ENCODE data around the gene PDZRN4.

The PDZRN4 gene

DNA sequence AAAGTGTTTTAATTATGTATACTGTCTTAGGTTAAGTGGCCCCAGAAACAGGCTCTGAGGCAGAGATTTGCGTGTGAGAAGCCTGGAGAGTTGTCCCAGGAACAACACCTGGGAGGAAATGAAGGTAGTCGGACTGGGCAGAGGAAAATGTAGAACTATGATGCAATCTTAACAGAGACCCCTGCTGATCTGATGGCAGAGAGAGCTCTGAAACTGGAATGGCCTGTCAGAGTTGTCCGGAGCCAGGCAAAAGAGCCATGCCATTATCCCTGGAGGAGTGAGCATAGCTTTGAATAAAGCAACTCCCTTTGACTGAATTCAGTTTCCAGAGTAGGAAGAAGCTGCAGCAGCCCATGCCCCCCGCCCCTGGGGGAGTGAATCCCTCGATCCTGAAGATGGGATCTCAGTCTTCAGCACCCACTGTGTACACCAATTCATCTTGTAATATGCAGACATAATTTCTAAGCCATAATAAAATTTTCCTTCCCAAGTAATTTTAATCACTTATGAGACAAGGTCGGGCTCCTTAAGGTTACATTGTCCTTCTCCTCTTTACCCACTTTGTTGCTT is 264.8 kb downstream of the PDZRN4 start:
- FAIRE-seq (no peak), DNase-seq (ENCODE audit: low spot score) (no peak)

DNA sequence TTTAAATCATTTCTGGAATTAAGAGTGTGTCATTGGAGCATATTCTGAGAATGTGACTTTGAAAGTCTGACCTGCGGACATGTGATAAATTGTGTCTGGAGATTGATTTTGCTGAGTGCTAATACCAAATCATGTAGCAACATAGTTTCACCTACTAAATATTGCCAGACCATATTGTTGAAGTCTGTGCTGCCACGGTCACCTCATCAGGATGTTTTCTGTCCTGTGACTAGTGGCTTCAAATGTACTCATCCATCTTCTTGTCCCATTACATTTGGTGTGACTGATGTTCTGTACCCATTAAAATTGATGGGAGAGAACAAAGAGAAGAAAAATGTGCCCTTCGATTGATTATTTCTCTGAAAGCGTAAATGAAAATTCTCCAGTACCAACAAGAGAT is 265.3 kb downstream of the PDZRN4 start:
- FAIRE-seq (peak; percentile 27), DNase-seq (ENCODE audit: low spot score) (no peak)

DNA sequence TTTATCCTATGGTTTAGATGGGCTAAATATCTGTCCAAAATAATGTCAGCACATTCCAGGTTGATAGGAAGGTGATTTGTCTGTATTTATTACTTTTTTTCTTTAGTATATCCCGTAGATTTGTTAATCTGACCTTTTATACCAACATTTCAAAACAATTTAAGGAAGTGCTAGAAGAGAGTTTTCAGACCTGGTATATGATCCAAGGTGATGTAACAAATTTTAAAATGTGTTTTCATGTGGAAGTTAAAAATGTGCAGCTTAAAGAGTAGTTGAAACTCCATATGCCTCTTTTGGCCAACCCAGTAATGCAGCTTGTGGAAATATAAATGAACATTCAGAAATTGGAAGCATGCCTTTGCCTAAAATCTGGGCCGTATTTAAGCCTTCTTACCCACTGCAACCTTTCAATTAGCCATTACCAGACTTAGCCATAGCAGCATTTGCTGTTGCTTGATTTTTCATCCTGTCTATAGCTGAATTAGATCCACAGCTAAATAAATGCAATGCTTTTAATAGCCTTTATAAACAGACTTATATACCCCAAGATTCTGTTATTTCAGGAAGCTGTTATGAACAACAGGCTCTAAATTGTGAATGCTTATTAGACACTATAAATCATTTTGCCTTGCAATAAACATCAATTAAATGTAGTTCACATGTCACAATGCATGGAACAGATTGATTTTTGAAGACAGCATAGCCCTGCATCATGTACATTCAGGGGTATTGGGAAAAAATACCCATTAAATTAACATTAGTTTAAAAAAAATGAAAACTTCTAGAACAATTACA is 271.2 kb downstream of the PDZRN4 start:
- FAIRE-seq = no peak
- no peak for DNase-seq (ENCODE audit: low spot score)

- DNase-seq (ENCODE audit: low spot score) (no peak), FAIRE-seq (no peak)
Observed at GRCh38 chr12:41459906-41460214, 271.7 kb downstream of the PDZRN4 start.

DNA sequence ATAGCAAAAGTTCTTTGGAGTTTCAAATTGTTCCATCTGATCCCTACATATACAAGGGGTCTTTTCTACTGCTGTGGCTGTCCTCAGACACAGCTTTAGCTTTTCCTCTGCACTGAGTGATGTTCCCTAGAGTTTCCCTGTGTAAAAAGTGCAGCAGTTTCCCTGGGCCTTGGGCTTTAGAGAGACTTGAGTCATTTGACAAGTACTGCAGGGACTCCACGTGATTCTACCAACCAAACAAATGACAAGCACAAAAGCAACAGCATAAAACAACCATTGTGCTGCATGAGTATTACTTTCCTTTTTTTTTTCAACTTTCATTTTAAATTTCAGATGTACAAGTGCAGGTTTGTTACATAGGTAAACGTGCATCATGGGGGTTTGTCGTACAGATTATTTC is 272.8 kb downstream of the PDZRN4 start:
- DNase-seq (ENCODE audit: low spot score) (no peak), FAIRE-seq (no peak)

DNA sequence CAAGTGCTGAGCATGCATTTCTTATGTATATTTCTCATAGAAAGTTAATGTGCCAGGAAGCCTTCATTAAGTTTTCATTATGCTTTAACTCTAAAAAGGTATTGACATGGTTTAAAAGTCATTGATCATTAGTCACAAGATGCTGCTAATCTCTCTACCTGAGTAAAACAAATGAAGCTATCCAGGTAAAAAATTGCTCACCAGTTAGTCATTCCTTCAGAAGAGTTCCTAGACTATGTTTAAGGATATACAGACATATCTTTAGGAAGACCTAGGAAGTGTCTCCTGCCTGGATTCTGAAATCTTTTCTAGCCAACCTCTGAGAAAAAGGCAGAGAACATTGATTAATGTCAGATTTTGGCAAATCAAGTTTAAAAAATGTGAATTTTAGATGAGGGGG is 274.2 kb downstream of the PDZRN4 start:
- no peak for DNase-seq (ENCODE audit: low spot score)
- FAIRE-seq = no peak

- no peak for FAIRE-seq
Observed at GRCh38 chr12:41465526-41465925, 277.4 kb downstream of the PDZRN4 start.

DNA sequence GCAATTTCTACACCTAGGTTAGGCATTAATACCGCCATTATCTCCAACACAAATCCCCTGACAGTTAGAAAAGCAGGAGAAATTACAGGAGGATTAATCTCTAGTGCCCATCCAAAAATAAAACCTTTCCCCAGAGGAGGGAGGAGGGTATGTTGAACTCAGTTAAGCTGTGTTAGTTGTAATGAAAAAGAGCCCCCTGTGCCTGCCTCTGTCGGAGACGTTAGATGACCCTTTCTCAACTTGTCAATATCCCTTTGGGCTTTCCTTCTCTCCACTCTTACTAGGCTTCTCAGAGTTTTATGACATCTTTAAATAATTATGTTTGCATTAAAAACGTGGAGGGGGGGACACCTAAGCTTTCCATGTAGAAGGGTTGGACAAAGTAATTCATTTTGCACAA is 278.2 kb downstream of the PDZRN4 start:
- DNase-seq (ENCODE audit: low spot score) = no peak
- FAIRE-seq = no peak

More at GRCh38 chr12:41465526-41465925, 277.4 kb downstream of the PDZRN4 start:
- no peak for DNase-seq (ENCODE audit: low spot score)

GRCh38 chr12:41466802-41467201 is 278.7 kb downstream of the PDZRN4 start:
- FAIRE-seq (no peak), DNase-seq (ENCODE audit: low spot score) (no peak)

GRCh38 chr12:41467591-41468325 is 279.6 kb downstream of the PDZRN4 start:
- DNase-seq (ENCODE audit: low spot score) (no peak), FAIRE-seq (no peak)

DNA sequence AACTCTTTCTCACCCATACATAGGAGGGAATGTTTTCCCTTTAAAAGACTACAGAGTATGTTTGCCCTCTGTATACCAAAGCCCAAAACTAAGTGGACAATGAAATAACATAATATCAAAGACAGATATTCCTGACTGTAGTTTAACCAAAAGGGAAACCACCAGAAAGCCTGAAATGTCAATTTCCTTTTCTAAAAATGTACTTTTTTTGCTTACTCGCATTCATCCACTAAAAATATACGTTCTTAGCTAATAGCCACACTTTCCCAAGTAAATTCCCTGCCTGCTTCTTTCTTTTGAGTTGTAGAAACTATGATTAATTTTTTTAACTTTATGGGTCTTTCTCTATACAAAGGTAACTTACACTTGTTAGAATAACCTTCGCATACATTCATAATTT is 280.2 kb downstream of the PDZRN4 start:
- DNase-seq (ENCODE audit: low spot score) (no peak), FAIRE-seq (no peak)

GRCh38 chr12:41468756-41469155 is 280.6 kb downstream of the PDZRN4 start:
- DNase-seq (ENCODE audit: low spot score) (no peak), FAIRE-seq (no peak)

DNA sequence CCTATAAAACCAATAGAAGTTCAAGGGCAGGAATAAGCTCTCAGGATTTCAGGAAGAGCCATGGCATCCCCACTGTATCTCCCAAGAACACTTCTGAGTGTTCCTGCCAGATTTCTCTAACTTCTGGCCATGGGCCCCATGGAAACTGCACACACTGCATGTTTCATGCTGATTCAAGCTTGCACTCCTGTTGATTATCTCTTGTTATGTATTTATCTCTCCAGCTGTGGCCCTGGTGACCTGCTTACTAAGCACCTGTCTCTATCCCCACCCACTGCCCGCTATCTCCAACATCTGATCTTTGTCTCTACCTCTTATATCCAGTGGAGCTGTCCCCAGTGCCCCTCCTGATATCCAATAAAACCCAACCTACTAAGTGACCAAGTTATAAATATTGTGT is 285.3 kb downstream of the PDZRN4 start:
- FAIRE-seq (no peak), DNase-seq (ENCODE audit: low spot score) (no peak)

DNA sequence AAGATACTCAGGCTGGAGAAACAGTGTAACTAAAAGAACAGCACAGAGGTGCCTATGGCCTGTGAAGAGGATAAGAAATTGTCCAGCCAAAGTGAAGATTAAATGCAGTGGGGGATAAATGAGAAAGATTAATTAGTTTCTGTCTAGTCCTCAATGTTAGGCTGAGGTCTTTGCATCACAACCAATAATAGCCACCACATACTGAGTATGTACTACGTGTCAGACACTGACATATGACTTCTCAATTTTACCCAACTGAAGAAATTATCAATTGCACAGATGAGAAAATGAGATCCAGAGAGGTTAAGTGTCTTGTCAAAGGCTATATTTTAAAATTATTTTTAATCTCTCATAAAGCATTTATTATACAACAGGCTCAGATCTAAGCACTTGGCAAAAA is 285.9 kb downstream of the PDZRN4 start:
- FAIRE-seq = no peak

GRCh38 chr12:41476499-41477439 is 288.6 kb downstream of the PDZRN4 start:
- no peak for DNase-seq (ENCODE audit: low spot score)
- FAIRE-seq = no peak

More for the DNA sequence above, 285.9 kb downstream of the PDZRN4 start:
- DNase-seq (ENCODE audit: low spot score) = no peak

DNA sequence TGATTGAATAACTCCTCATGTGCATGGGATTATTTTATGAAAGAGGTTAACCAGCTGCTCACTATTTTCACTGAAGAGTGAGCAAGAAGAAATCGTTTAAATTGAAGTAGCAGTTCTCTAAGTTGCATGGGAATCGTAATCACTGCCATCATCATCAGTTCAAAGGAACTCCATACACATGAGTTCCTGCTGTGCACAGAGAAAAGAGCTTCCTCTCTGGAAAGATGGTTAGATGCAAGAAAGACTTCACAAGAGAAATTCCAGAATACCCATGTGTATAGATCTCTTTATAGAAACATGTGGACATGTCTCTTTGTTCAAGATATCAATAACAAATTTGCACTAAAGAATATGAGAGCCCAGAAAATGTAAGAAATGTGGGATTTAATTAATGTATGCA is 291.3 kb downstream of the PDZRN4 start:
- DNase-seq (ENCODE audit: low spot score) = no peak
- FAIRE-seq = no peak

DNA sequence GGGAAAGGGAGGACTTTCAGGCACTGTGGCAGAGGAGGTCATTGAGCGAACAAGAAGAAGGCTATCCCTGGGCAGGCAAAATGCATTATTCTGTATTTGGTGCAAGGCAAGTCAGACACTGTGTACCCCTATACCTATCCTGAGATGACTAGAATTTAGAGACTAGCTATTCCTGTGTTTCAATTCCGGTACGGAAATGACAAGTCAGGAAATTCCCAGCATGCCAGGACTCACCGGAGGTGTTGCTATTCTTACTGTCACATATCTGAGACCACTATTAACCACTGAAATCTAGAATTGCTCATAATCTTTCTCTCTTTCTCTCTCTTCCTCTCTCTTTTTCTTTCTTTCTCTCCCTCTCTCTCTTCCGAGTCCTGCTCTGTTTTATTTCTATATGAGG is 297.1 kb downstream of the PDZRN4 start:
- peak; percentile 37 for FAIRE-seq
- peak; percentile 22 for DNase-seq (ENCODE audit: low spot score)

DNA sequence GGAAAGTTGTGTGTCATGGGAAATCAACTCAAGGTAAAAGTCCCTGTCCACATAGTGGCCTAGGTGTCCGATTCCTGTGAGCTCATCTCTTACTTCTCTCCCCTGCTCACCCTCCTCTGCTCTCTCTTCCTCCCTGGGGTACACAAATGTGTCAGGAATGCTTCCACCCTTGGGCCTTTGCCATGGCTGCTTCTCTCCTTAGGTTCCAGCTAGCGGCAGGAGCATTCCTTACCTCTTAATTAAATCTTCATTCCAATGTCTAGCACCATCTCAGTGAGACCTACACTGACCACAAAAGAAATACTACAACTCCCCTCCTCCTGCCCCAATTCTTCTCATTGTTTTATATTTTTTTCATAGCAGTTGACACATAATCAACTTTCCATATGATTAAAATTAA is 298.6 kb downstream of the PDZRN4 start:
- DNase-seq (ENCODE audit: low spot score) (peak; percentile 55), FAIRE-seq (peak; percentile 23)

GRCh38 chr12:41496009-41496408 is 307.9 kb downstream of the PDZRN4 start:
- no peak for FAIRE-seq
- DNase-seq (ENCODE audit: low spot score) = no peak

DNA sequence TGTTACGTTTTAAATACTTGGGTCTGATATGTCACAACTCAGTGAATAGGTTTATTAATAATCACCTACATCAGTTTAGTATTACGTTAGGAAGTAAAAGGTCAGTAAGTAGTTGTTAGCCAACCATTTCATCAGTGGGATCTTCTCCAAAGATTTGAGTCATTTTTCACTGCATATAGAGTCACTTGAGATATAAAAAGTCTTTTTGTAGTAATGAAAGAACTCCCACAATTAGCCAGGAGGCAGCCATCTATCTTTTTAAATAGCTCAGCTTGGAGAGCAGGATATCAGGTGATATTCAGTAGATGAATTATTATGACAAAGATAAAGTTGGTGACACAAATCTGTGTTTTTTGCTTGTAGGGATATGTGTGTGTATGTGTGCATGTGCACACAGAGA is 309.3 kb downstream of the PDZRN4 start:
- FAIRE-seq = no peak

GRCh38 chr12:41504976-41505375 is 316.9 kb downstream of the PDZRN4 start:
- DNase-seq (ENCODE audit: low spot score) (no peak), FAIRE-seq (no peak)

More for the DNA sequence above, 309.3 kb downstream of the PDZRN4 start:
- no peak for DNase-seq (ENCODE audit: low spot score)

Measured in urothelium cell line (cell line).